ENCODE measurements around the gene STEAP1B. TPM values are rescaled to one million over a fixed set of nuclear protein-coding genes. Genes with fewer than 3 reads are reported as not detected.

Gene STEAP1B
- total RNA-seq, 4 donors from 2014 or later = 1.2 to 3.5 TPM; not detected in 2

DNA sequence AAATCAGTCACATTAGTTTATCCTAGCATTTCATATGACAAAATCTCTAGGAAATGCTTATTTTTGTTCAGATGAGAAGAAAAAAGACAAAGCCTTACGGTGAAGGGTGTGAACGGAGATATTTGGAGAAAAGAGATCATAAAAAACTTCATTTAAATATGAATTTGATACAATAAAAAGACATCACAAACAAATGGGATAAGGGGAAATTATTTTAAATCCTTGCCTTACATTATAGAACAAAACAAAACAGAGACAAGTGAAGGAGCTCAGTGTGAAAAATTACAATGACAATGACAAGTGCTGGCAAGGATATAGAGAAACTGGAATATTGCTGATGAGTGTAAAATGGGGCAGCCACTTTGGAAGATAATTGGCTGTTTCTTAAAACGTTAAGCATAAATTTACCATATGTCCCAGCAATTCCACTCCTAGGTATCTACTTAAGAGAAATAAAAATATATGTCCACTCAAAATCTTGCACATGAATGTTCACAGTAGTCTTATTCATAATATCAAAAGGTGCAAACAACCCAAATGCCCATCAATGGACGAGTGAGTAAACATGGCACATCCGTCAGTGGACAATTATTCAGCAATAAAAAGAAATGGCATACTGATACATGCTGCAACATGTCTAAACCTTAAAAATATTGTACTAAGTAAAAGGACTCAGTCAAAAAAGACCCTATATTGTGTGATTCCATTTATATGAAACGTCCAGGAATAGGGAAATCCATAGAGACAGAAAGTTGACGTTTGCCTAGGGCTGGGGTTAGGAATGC lies 77.0 kb downstream of the STEAP1B start:
- no peak for TF ChIP-seq POLR2A (IDR thresholded peaks at IDR 0.05)
- TF ChIP-seq, protein P1, sequence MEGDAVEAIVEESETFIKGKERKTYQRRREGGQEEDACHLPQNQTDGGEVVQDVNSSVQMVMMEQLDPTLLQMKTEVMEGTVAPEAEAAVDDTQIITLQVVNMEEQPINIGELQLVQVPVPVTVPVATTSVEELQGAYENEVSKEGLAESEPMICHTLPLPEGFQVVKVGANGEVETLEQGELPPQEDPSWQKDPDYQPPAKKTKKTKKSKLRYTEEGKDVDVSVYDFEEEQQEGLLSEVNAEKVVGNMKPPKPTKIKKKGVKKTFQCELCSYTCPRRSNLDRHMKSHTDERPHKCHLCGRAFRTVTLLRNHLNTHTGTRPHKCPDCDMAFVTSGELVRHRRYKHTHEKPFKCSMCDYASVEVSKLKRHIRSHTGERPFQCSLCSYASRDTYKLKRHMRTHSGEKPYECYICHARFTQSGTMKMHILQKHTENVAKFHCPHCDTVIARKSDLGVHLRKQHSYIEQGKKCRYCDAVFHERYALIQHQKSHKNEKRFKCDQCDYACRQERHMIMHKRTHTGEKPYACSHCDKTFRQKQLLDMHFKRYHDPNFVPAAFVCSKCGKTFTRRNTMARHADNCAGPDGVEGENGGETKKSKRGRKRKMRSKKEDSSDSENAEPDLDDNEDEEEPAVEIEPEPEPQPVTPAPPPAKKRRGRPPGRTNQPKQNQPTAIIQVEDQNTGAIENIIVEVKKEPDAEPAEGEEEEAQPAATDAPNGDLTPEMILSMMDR (IDR thresholded peaks at IDR 0.05) = no peak
- Histone ChIP-seq H3K9me3 (no peaks in the 10 kb centered on the region), H3K4me3 (no peak overlapping the region), H3K4me1 (no peaks in the 10 kb centered on the region), H3K36me3 (no peaks in the 10 kb centered on the region), H3K27ac (no peak overlapping the region), H3K27me3 (no peaks in the 10 kb centered on the region)
- intact Hi-C loops (cut with DNase I; ENCODE audit: low total_unique reads) = no loop called here
- no peak for DNase-seq

DNA sequence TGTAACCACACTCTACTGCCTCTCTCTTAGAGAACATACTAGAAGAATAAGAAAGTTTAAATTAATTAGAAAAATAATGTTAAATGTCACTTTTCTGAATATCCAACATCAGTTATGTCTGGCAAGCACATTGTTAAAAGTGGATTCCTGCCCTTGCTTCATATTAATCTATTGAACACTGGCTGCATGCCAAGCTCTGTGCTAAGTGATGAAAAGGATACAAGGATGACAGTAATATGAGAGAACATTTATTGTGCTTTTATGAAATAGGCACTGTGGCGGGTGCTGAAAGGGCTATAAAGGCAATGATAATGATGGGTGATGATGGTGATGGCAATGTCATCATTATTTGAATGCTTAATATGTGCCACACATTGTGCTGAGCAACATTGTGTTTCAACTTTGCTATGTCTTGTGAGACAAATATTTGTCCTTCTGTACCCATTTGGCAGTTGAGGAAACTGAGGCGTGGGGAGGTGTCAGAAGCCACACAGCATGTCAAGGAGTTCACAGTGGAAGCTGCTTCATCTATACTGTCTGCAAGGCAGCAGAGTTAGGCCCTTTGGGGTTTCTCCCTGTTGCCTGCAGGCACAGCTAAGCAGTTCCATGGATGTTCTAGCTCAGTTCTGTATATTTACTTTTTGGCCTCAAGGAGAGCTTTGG lies 78.9 kb downstream of the STEAP1B start:
- DNase-seq = no peak
- H3K9me3 ChIP-seq = no peaks in the 10 kb centered on the region
- no peak for TF ChIP-seq POLR2A (IDR thresholded peaks at IDR 0.05)
- TF ChIP-seq, protein P1 (IDR thresholded peaks at IDR 0.05) = no peak
- H3K4me3 ChIP-seq = no peak overlapping the region
- no peak overlapping the region for H3K27ac ChIP-seq
- no peaks in the 10 kb centered on the region for H3K27me3 ChIP-seq
- no peaks in the 10 kb centered on the region for H3K36me3 ChIP-seq
- intact Hi-C loops (cut with DNase I; ENCODE audit: low total_unique reads) = no loop called here
- no peaks in the 10 kb centered on the region for H3K4me1 ChIP-seq

DNA sequence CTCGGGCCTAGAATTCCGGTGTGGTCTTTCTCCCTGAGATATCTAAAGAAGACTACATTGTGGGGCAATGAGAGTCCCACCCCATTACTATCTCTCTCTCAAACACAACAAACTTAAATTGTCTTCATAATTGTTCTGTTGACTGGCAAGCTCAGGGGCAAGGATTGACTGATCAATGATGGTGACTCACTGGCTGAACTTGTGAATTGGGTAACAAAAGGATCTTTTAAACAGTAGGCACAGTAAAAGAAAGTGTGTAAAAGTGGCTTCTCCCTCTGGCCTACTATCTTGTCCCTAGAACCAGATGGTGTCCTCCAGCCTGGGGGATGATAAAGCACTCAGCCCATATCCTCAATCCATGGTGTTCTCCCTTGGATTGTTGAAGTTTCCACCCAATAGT lies 80.0 kb downstream of the STEAP1B start:
- intact Hi-C loops (cut with DNase I; ENCODE audit: low total_unique reads) = no loop called here
- Histone ChIP-seq H3K4me3 (no peak overlapping the region), H3K4me1 (no peaks in the 10 kb centered on the region), H3K9me3 (no peaks in the 10 kb centered on the region), H3K36me3 (no peaks in the 10 kb centered on the region), H3K27ac (no peak overlapping the region), H3K27me3 (no peaks in the 10 kb centered on the region)
- DNase-seq = no peak
- TF ChIP-seq, protein P1 (IDR thresholded peaks at IDR 0.05) = no peak
- no peak for TF ChIP-seq POLR2A (IDR thresholded peaks at IDR 0.05)

DNA sequence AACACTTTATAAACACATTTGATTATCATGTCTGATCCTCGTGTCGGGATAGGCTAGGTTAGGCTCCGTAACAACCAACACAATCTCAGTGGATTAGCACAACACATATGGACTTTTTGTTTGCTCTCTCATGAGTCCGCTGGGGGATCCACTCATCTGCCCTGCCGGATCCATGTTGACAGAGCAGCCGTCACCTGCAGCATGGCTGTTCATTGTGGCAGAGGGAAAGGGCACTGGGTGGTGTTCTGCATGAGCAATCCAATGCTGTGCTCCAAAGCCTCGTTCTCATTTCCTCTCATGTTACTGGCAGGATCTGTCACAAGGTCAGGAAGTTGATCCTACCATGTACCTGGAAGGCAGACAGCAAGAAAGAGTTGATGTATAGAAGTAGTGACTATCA lies 80.5 kb downstream of the STEAP1B start:
- H3K4me3 ChIP-seq = no peak overlapping the region
- no peaks in the 10 kb centered on the region for H3K27me3 ChIP-seq
- no peaks in the 10 kb centered on the region for H3K4me1 ChIP-seq
- no peak overlapping the region for H3K27ac ChIP-seq
- H3K36me3 ChIP-seq = no peaks in the 10 kb centered on the region
- DNase-seq = no peak
- H3K9me3 ChIP-seq = no peaks in the 10 kb centered on the region
- TF ChIP-seq, protein P1 (IDR thresholded peaks at IDR 0.05) = no peak
- intact Hi-C loops (cut with DNase I; ENCODE audit: low total_unique reads) = no loop called here
